ENCODE results near the gene ASAP2. TPM values are rescaled to one million over a fixed set of nuclear protein-coding genes. Genes with fewer than 3 reads are reported as not detected.

The ASAP2 gene
- polyA plus RNA-seq, 1 donor from 2014 or later: 41.0 TPM

DNA sequence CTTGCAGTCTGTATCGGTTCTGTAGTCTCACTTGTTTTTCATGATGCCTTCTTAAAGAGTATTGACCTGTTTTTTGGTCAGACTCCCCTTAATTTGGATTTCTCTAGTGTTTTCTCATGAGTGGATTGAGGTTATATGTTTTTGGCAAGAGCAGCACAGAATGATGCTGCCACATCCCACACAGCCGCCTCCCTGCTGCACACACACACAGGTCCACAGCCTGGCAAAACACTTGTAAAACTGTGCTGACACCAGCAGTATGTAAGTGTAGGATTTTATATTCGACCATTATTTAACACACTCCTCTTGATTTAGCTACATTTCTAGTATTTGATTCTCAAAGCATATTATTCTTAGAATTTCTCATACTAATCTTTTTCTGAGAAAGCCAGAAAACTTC, 148.7 kb downstream of the ASAP2 start:
- Histone ChIP-seq H3K27me3 (ENCODE audit: insufficient read depth, low read depth, low read length) (no peaks in the 10 kb centered on the region), H3K27ac (ENCODE audit: low read length) (no peak overlapping the region), H3K36me3 (ENCODE audit: insufficient read depth, low read length) (peaks cover 23% of the 10 kb centered on the region), H3K9me3 (ENCODE audit: low read length) (no peaks in the 10 kb centered on the region), H2AFZ (ENCODE audit: low read depth, low read length) (no peak overlapping the region), H3K9ac (ENCODE audit: low read length) (no peak overlapping the region), H4K20me1 (ENCODE audit: insufficient read depth) (no peaks in the 10 kb centered on the region), H3F3A (ENCODE audit: insufficient read depth, low read length, poor library complexity, severe bottlenecking) (no peaks in the 10 kb centered on the region), H3K4me2 (ENCODE audit: low read length) (no peak overlapping the region), H3K79me2 (replicated peaks; ENCODE audit: insufficient read depth, low read length) (no peaks in the 10 kb centered on the region), H3K9me2 (ENCODE audit: insufficient read depth, low read length) (no peaks in the 10 kb centered on the region), H3K4me3 (ENCODE audit: low read length) (no peak overlapping the region)
- TF ChIP-seq, protein P1, sequence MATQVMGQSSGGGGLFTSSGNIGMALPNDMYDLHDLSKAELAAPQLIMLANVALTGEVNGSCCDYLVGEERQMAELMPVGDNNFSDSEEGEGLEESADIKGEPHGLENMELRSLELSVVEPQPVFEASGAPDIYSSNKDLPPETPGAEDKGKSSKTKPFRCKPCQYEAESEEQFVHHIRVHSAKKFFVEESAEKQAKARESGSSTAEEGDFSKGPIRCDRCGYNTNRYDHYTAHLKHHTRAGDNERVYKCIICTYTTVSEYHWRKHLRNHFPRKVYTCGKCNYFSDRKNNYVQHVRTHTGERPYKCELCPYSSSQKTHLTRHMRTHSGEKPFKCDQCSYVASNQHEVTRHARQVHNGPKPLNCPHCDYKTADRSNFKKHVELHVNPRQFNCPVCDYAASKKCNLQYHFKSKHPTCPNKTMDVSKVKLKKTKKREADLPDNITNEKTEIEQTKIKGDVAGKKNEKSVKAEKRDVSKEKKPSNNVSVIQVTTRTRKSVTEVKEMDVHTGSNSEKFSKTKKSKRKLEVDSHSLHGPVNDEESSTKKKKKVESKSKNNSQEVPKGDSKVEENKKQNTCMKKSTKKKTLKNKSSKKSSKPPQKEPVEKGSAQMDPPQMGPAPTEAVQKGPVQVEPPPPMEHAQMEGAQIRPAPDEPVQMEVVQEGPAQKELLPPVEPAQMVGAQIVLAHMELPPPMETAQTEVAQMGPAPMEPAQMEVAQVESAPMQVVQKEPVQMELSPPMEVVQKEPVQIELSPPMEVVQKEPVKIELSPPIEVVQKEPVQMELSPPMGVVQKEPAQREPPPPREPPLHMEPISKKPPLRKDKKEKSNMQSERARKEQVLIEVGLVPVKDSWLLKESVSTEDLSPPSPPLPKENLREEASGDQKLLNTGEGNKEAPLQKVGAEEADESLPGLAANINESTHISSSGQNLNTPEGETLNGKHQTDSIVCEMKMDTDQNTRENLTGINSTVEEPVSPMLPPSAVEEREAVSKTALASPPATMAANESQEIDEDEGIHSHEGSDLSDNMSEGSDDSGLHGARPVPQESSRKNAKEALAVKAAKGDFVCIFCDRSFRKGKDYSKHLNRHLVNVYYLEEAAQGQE (IDR thresholded peaks at IDR 0.05; ENCODE audit: borderline replicate concordance): no peak
- TF ChIP-seq CTCF (IDR thresholded peaks at IDR 0.05; ENCODE audit: poor library complexity, severe bottlenecking): no peak
- TF ChIP-seq EZH2 (IDR thresholded peaks at IDR 0.05; ENCODE audit: borderline replicate concordance, insufficient read depth, low read length, poor library complexity, severe bottlenecking): no peak
- TF ChIP-seq SMC3 (conservative IDR thresholded peaks at IDR 0.05; ENCODE audit: poor library complexity): no peak
- TF ChIP-seq RAD21 (conservative IDR thresholded peaks at IDR 0.05): no peak
- no peak for TF ChIP-seq POLR2AphosphoS5 (IDR thresholded peaks at IDR 0.05)
- TF ChIP-seq MXI1 (conservative IDR thresholded peaks at IDR 0.05; ENCODE audit: poor library complexity, severe bottlenecking): no peak
- TF ChIP-seq TAF1 (IDR thresholded peaks at IDR 0.05; ENCODE audit: low read depth): no peak
- TF ChIP-seq EP300 (conservative IDR thresholded peaks at IDR 0.05; ENCODE audit: poor library complexity, severe bottlenecking): no peak

GRCh38 chr2:9355716-9356115, 149.1 kb downstream of the ASAP2 start:
- Histone ChIP-seq H3K9me3 (ENCODE audit: low read length) (no peaks in the 10 kb centered on the region), H3K27me3 (ENCODE audit: insufficient read depth, low read depth, low read length) (no peaks in the 10 kb centered on the region), H3K9ac (ENCODE audit: low read length) (peak overlapping the region; percentile 13), H3K79me2 (replicated peaks; ENCODE audit: insufficient read depth, low read length) (no peaks in the 10 kb centered on the region), H3K9me2 (ENCODE audit: insufficient read depth, low read length) (no peaks in the 10 kb centered on the region), H3K27ac (ENCODE audit: low read length) (peak overlapping the region; percentile 8), H2AFZ (ENCODE audit: low read depth, low read length) (no peak overlapping the region), H3K4me2 (ENCODE audit: low read length) (no peak overlapping the region), H3F3A (ENCODE audit: insufficient read depth, low read length, poor library complexity, severe bottlenecking) (no peaks in the 10 kb centered on the region), H4K20me1 (ENCODE audit: insufficient read depth) (no peaks in the 10 kb centered on the region), H3K36me3 (ENCODE audit: insufficient read depth, low read length) (peaks cover 23% of the 10 kb centered on the region), H3K4me3 (ENCODE audit: low read length) (peak overlapping the region; percentile 3)
- TF ChIP-seq, protein P1 (IDR thresholded peaks at IDR 0.05; ENCODE audit: borderline replicate concordance): no peak
- TF ChIP-seq MXI1 (conservative IDR thresholded peaks at IDR 0.05; ENCODE audit: poor library complexity, severe bottlenecking): no peak
- TF ChIP-seq SMC3 (conservative IDR thresholded peaks at IDR 0.05; ENCODE audit: poor library complexity): no peak
- TF ChIP-seq EP300 (conservative IDR thresholded peaks at IDR 0.05; ENCODE audit: poor library complexity, severe bottlenecking): no peak
- TF ChIP-seq EZH2 (IDR thresholded peaks at IDR 0.05; ENCODE audit: borderline replicate concordance, insufficient read depth, low read length, poor library complexity, severe bottlenecking): no peak
- no peak for TF ChIP-seq TAF1 (IDR thresholded peaks at IDR 0.05; ENCODE audit: low read depth)
- no peak for TF ChIP-seq POLR2AphosphoS5 (IDR thresholded peaks at IDR 0.05)
- no peak for TF ChIP-seq RAD21 (conservative IDR thresholded peaks at IDR 0.05)
- no peak for TF ChIP-seq CTCF (IDR thresholded peaks at IDR 0.05; ENCODE audit: poor library complexity, severe bottlenecking)
